ENCODE data around the gene GCSH. TPM values are rescaled to one million over a fixed set of nuclear protein-coding genes. Genes with fewer than 3 reads are reported as not detected.

GCSH gene
- total and polyA plus RNA-seq, 12 donors, result 26.8 to 53.4 (median 42.9) TPM

- Histone ChIP-seq H3K36me3 (no peaks in the 10 kb centered on the region), H3K4me1 (peaks cover 0 to 10% (median 3%) of the 10 kb centered on the region in 9 donors), H3K9me3 (no peaks in the 10 kb centered on the region), H3K27ac (no peak overlapping the region), H3K27me3 (no peaks in the 10 kb centered on the region), H3K4me3 (no peak overlapping the region)
- TF ChIP-seq CTCF (IDR thresholded peaks at IDR 0.05), result no peak
- no peak for DNase-seq
- no peak for ATAC-seq
- intact Hi-C loops (cut with DNase I), result loop anchor here in 1 of 10 donors (5.0 kb wide), 1 partner anchor 63 kb away; the partner anchor contains the start of gene ATMIN
Observed at GRCh38 chr16:81099958-81100357, 3.8 kb upstream of the GCSH start.

DNA sequence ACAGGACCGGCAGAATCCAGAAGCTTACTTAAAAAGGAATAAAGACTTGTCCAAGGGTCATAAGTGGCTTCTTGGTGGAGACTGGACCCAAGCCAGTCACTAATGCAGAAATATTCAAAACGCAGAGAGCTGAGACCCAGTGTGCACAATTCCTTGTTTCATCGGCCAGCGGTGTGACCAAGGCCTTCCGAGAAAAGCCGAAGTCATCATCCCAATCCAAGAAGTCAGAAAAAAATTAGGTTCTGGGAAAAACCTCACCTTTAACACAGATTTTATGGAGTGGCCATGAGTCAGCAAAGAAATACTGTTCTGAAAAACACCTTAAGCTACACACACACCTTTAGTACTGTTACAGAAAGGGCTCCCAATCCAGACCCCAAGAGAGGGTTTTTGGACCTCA, 1.0 kb upstream of the GCSH start:
- no peaks in the 10 kb centered on the region for H3K9me3 ChIP-seq
- no peaks in the 10 kb centered on the region for H3K27me3 ChIP-seq
- H3K36me3 ChIP-seq, result no peaks in the 10 kb centered on the region
- peaks cover 0 to 12% (median 5%) of the 10 kb centered on the region in 9 donors for H3K4me1 ChIP-seq
- intact Hi-C loops (cut with DNase I), result loop anchor here in 2 of 10 donors (2.0 to 5.0 kb wide), 2 partner anchors 20 to 60 kb away; partner anchors contain the start of genes ATMIN (in 1 of the 2) and C16orf46 (in 1 of the 2)
- DNase-seq, result no peak
- H3K4me3 ChIP-seq, result no peak overlapping the region
- no peak for TF ChIP-seq CTCF (IDR thresholded peaks at IDR 0.05)
- ATAC-seq, result no peak
- H3K27ac ChIP-seq, result peak overlapping the region in 1 of 10 donors; percentile 87
- 88 to 95% methylated on average over 6 of the region's 6 CpGs for WGBS, 2 donors

DNA sequence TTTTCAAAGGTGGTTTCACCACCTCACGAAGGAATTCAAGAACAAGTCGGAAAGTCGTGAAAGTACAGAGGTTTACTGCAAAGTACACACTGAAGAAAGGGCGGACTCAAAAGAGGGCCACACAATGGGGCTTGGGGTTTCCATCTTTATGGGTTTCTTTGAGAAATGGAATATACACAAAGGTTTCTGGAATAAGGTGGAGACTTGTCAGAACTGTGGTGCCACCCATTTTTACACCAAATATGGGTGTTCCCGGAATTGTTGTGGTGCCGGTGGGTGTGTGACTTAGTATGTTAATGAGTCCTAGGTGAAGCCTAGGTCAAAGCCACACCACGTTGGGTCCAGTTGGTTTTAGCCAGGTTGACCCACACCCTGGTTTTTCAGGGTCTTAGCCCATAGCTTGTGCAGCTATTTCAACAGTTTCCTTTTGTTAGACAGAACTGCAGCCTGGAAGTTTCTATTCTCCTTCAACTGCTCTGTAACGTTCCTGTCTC, 567 bp upstream of the GCSH start:
- ATAC-seq, result no peak
- Histone ChIP-seq H3K9me3 (no peaks in the 10 kb centered on the region), H3K27ac (peak overlapping the region in 6 of 10 donors; percentile 31 to 87 (median 40)), H3K36me3 (no peaks in the 10 kb centered on the region), H3K27me3 (no peaks in the 10 kb centered on the region), H3K4me3 (peak overlapping the region in 8 of 10 donors; percentile 2 to 99 (median 92)), H3K4me1 (peaks cover 0 to 12% (median 5%) of the 10 kb centered on the region in 9 donors)
- DNase-seq, result no peak
- 52 to 55% methylated on average over 8 of the region's 8 CpGs for WGBS, 2 donors
- TF ChIP-seq CTCF (IDR thresholded peaks at IDR 0.05), result no peak
- intact Hi-C loops (cut with DNase I), result loop anchor here in 3 of 10 donors (1.0 to 5.0 kb wide), 3 partner anchors 19 to 59 kb away; partner anchors contain the start of genes C16orf46 (in 3 of the 3) and ATMIN (in 1 of the 3)

DNA sequence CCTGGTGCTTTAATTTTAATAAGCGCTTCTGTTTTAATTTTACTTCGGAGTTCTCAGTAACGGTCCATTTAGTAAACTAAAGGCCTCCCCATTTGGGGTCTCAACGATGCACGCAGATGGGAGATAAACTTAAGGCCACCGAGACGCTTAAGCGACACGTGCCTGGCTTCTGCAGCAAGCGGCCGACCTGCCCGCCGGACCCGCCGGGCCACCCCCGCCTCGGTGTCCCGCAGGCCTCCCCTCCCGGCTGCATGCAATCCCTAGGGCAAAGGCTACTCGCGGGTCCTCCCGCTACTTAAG, 592 bp downstream of the GCSH start:
- no peak for DNase-seq
- no peak for TF ChIP-seq CTCF (IDR thresholded peaks at IDR 0.05)
- no peaks in the 10 kb centered on the region for H3K27me3 ChIP-seq
- H3K4me3 ChIP-seq, result peak overlapping the region; percentile 61 to 99 (median 92)
- intact Hi-C loops (cut with DNase I), result loop anchor here in 1 of 10 donors (5.0 kb wide), 1 partner anchor 58 kb away; the partner anchor contains the start of gene ATMIN
- peak in 1 of 8 donors; percentile 3 for ATAC-seq
- H3K27ac ChIP-seq, result peak overlapping the region in 9 of 10 donors; percentile 78 to 87 (median 82)
- H3K36me3 ChIP-seq, result peaks cover 0 to 4% (median 0%) of the 10 kb centered on the region in 9 donors
- WGBS, 2 donors, result 0% methylated on average over 22 of the region's 22 CpGs
- no peaks in the 10 kb centered on the region for H3K9me3 ChIP-seq
- H3K4me1 ChIP-seq, result peaks cover 0 to 12% (median 5%) of the 10 kb centered on the region in 9 donors

All from heart right ventricle (tissue), 16 donors.